CD4-positive, alpha-beta T cell treated with Interleukin-21 for 1 hour (primary cell): Measurements from ENCODE around the gene GUCY1A2.

ENCODE experiments used
- DNase-seq: peaks from one replicate; pipeline ENCODE4 v3.0.0-alpha.2; 2020

The GUCY1A2 gene

GRCh38 chr11:106998116-106998915 is 20.0 kb downstream of the GUCY1A2 start:
- DNase-seq, result no peak

- DNase-seq, result no peak
Observed at GRCh38 chr11:106997227-106997626, 21.0 kb downstream of the GUCY1A2 start.

- no peak for DNase-seq
Observed at GRCh38 chr11:106996691-106997090, 21.6 kb downstream of the GUCY1A2 start.

- DNase-seq, result no peak
Observed at GRCh38 chr11:106990331-106990730, 27.9 kb downstream of the GUCY1A2 start.

DNA sequence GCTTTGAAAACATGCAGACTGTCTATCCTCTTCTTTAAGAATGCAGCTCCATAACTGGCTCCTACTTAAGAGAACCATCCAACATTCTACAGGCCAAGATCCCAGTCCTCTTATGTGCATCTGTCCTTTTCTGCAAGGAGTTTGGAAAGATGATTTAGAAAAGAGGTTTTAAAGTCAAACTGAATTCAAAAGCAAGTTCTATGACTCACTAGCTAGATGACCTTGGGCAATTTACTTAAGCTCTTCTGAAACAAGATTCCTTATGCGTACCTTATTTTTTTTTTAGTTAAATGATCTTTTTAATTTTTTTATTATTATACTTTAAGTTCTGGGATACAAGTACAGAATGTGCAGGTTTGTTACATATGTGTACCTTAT is 29.2 kb downstream of the GUCY1A2 start:
- no peak for DNase-seq

DNA sequence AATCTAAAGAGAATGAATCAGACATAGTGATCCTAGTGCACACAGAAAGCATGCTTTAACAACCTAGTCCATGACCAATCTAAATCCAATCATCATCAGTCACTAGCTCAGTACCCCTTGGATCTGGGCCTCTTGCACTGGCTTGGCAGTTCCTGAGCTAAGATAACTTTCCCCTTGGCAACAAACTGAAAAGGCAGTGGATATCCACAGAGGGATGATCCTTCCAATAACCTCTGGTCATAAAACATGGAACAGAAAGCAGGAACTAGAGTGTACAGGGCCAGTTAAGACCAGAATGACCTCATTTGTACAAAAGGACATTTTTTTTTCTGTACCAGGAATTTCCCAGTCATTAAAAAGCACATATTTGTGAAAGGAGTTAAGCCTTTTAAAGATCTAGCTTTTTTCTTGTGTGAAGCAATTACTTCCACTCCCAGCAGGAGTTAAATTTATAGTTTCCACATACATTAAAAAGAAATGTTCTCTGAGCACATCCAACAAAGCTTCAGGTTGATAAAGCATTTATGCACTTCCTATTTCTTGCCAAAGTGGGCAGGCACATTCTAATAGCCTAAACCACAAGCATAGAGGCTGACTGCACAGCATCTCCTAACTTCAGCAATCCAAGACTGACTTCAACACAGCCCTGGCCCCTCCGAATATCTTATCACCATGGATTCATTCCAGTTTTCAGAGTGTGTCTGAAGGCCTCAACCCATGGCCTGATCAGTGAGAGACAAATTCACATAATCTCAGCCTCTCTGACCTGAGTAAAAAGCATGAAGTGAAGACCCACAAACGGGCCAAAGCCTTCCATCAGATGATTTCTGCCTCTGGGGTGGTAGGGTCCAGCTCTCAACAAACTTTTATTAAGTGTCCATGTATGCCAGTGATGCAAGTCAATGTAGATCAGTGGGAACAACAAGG is 29.9 kb downstream of the GUCY1A2 start:
- DNase-seq, result no peak

GRCh38 chr11:106986673-106987072 is 31.6 kb downstream of the GUCY1A2 start:
- DNase-seq, result no peak

DNA sequence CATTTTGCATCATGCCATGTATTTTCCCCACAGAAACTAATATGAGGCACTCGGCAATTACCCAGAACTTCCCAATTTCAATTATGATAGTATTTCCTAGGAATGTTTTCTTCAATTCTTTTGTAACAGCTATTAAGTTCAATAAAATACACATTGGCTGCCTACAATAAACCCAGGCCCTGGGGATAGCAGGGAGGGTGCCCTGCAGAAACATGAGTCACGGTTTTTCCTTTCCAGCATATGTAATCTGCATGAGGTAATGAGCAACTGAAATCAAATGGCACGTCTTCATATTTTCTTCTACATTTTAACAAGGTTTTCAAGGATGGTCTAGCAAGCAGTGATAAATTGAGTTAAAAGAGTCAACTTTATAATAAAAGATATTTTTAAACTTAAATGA is 32.0 kb downstream of the GUCY1A2 start:
- no peak for DNase-seq

DNA sequence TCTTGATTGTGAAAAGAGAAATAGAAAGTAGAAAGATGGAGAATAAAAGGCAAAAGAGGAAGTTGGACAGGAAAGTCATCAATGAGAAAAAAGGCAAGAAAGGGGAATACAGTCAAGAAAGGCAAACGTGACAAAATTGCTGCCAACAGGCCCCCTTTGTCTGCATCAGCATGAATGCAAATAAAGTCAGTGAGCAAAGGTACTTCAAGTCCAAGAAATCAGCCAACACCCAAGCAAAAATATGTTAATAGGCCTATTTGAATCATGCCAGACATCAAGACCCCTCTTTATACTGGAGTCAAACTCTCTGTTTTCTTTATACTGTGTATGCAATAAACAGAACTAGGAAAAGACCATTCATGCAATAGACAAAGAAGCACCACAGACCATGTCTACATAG is 34.3 kb downstream of the GUCY1A2 start:
- DNase-seq, result no peak

GRCh38 chr11:106983261-106983660 is 35.0 kb downstream of the GUCY1A2 start:
- DNase-seq, result no peak

DNA sequence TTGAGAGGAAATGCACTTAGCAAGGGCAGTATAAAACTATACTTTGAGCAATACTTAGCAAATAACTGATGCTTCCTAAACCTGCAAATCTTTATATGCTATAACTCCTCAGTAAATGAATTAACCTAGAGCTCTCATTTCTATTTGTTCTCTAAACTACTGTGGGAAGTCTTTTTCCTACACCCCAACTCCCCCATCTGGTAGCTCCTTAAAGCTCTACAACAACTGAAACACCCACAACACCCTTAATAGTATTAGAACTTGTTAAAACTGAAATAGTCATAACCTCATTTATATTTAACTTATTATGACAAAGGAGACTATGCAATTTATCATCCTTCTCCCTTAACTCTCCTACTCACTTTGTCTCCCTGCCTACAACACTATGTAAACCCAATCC is 43.4 kb downstream of the GUCY1A2 start:
- no peak for DNase-seq

GRCh38 chr11:106971864-106972263 is 46.4 kb downstream of the GUCY1A2 start:
- no peak for DNase-seq

DNA sequence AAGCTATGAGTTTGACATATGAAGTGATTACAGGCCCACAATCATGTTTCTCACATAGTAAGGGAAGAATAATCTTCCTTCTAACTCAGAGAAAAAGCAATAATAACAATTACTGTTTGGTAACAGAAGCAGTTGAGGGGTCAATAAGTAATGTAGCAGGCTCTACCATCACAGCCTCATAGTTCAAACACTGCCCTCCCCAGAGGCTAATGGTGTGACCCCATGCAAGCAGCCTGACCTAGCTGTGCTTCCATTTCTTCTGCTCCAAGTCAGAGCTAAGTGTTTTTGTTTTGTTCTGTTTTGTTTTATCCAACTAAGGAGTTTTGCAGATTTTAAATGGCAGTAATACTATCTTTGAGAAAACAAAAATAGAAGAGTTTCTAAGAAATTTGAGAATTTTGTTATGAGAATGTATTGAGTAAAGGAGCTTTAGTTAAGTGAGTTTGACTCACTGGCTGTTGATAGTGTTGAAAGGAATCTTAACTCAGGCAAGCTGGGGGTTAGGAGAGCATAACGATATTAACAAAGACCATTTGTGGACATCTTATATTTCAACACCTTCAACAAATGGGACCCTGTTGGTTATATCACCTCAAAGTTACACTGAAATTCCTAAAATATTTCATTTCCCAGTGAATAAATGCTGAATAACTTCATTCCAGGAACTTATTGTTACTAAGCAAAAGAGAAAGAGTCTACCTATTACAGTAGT is 48.5 kb downstream of the GUCY1A2 start:
- no peak for DNase-seq

GRCh38 chr11:106962995-106963394 is 55.3 kb downstream of the GUCY1A2 start:
- DNase-seq, result no peak

DNA sequence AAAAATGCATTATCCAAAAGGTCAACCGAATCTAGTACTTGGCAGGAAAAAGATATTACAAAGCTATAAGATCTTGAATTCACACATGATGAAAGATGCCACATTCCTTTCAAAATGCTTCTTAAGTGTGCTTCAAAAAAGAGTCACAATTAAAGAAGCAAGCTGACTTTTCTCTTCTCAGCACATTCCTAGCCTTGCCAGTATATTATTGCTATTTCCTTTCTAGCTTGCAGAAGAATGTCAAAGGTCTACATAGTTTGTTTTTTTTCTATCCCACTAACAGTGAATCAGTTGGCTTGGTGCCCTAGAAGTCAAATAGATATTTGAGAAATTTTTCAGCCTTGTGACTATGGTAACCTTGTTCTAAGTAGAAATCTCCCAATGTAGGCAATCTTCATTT is 56.8 kb downstream of the GUCY1A2 start:
- no peak for DNase-seq

DNA sequence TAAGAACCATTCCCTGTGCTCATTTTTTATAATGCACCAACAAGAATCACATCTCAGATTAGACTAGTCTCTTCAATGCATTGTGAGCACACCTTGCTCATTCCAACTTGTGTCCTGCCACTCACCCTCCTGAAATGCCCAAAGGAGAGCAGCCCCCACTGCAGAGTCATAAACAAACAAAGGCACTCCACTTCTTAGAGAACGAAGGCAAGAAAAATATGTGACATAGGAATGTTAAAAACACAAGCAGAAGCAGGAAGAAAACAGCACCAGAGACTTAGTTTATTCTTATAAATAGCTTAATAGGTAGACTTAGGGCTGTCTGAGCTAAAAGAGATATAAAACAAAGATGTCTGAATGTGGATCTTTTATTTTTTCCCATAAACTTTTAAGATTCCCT is 57.2 kb downstream of the GUCY1A2 start:
- no peak for DNase-seq

DNA sequence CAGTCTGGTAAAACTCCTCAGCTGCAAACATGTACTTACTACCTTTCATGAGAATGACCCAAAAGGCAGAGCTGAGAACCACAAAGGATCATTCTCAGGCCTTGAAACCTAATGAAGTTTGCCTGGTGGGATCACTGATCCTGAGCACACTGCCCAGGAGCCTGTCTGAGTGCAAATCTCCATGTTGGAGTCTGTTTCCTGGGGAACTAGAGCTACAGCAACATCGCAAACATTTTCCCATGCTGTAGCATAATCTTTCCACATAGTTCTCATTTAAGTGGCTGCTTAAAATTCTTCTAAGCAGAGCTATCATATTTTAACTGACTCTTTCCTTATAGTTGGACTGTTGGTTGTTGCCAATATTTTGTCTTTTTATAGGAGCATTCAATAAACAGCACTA is 58.5 kb downstream of the GUCY1A2 start:
- no peak for DNase-seq

DNA sequence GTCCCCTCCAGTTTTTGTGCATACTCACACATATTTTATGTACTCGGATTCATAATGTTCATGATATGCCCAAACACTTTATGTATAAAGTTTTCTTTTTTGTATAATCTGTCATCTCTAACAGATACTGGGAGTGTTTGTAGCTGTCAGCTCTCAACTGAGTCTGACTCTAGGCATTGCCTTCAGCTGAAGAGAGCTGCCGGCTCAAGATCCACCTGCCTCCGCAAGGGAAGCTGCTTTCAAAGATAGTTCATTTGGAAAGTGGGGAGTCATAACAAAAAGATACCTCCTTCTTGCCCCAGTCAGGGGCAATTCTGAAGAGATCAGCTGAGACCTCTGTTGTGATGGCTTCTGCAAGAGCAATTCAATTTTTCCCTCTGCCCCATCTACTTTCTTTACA is 58.9 kb downstream of the GUCY1A2 start:
- no peak for DNase-seq

- DNase-seq, result no peak
Observed at GRCh38 chr11:106958517-106959248, 59.6 kb downstream of the GUCY1A2 start.

- no peak for DNase-seq
Observed at GRCh38 chr11:106957030-106957482, 61.2 kb downstream of the GUCY1A2 start.

DNA sequence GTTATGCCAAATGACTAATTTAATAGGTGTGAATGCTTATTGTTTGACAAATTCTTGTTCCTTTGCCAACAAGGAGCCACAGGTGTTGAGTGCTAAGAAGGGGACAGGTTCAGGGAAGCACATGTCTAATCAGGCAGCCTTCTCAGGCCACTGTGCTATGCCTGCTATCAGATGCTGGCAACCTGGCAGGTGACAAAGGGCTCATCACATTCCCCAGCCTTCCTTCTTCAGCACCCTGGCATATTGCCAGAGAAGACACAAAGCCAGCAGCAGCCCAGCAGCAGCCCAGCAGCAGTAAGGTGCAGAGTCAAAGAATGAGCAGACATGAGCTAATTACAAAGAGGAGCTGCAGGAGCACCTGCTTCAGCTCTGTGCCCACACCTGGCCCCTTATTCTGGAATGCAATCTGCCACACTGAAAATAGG is 68.2 kb downstream of the GUCY1A2 start:
- no peak for DNase-seq

GRCh38 chr11:106943089-106943488 is 75.2 kb downstream of the GUCY1A2 start:
- no peak for DNase-seq

- DNase-seq, result no peak
Observed at GRCh38 chr11:106939157-106939556, 79.1 kb downstream of the GUCY1A2 start.
